Daoy (cell line): ENCODE results near the gene OR4C46. TPM values are rescaled to one million over a fixed set of nuclear protein-coding genes. Genes with fewer than 3 reads are reported as not detected.
"Not testable (repeated sequence)": the region's sequence is repeated elsewhere in the genome, so short reads cannot be mapped to it uniquely, and the experiment has no call there.

ENCODE experiments used
- DNase-seq: peaks from one replicate; pipeline ENCODE4 v3.0.0-alpha.2; 2015; ENCODE audit warnings: low read depth
- total RNA-seq: library from RNA; depleted of rRNA; stranded (reverse); fragments of >200 nt; shearing (Covaris generic); gene quantifications from 2 replicates; pipeline ENCODE4 v1.2.3, GENCODE V29; 2014; rRNA removed

Gene OR4C46
- not detected in 2 replicates for total RNA-seq

DNA sequence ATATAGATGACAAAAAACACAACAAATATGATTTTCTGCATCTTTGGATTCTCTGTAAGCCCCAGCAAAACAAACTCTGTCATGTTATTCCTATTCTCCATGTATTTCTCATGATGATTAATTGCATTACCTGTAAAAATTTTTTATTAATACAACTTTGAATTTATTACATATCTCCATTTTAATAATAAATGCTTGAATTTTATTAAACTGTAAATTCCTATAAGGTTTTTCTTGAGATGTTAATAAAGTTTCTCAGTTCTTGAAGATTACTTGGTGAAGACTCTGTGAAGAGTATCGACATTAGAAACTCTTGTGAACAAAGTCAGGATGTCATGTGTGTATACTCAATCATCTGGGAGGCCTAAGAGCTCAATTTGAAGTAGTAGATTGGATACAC, at the start of gene OR4C46:
Gene OR4C46, minus strand, starts transcription at position 101 of the 400 bp plus-strand sequence. Its CDS starts 0 bp downstream, at position 101.
- DNase-seq: no peak

DNA sequence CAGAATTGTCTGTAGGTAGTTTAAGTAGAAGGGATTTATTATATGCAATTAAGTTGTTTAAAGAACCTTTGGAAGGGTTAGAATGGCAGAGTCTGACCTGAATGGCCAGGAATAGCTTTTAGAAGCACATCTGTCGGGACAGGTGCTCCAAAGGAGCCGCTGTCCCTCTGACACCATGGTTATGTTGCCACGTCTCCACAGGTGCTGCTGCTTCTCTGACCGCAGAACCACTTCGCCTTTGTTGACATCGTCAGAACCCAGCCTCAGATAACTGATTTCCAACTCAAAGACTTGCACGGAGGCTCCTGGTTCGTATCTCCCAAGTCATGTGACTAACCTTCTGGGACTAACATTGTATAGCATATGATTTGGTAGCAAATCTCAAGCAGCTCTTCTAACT, 41.8 kb upstream of the OR4C46 start:
- not testable (repeated sequence) for DNase-seq

DNA sequence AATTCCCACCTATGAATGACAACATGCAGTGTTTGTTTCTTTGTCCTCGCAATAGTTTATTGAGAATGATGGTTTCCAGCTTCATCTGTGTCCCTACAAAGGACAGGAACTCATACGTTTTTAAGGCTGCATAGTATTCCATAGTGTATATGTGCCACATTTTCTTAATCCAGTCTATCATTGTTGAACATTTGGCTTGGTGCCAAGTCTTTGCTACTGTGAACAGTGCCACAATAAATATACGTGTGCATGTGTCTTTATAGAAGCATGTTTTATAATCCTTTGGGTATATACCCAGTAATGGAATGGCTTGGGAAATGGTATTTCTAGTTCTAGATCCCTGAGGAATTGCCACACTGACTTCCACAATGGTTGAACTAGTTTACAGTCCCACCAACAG, 42.4 kb downstream of the OR4C46 start:
- not testable (repeated sequence) for DNase-seq

DNA sequence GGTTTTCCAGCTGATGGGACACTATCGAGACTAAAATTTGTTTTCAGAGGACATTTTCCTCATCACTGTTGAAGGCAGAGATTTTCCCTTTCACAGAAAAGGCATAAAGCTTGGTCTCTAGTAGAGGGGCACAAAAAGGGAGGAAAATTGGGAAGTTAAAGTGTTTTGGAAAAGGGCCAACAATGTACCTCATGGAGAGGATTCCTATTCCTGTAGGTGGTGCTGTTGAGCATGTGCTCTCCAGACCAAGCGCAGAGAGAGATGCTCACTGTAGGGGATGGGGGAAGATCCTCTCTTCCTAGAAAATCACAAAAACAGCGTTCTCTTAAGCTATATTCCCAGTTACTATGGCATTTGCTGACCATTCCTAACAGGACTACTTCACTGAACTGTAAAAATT, 44.9 kb downstream of the OR4C46 start:
- DNase-seq: no peak

DNA sequence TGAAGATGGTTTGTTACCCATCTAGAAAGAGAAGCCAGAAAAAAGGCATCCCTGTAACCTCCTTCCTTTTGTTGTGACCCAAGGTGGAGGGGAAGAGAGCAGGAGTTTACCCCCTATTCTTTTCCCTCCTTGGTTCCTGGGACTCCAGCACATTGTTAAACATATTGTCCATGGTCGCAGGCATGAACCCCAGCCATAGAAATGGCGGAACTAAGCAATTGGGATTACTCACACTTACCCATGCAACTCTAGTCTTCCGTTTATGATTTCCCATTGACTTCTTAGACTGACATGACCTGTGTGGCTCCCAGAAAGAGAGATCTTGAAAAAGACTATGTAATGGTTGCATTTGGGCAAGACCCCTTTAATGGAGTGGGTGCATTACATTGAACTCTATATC, 45.4 kb downstream of the OR4C46 start:
- DNase-seq: no peak

Other genes starting within 250 kb of the OR4C46 start
- gene OR4A5, start 102.8 kb upstream of the OR4C46 start, total RNA-seq: not detected in 2 replicates